ENCODE results near the gene SAA1. TPM values are rescaled to one million over a fixed set of nuclear protein-coding genes. Genes with fewer than 3 reads are reported as not detected.

The SAA1 gene
- not detected in 2 replicates for polyA plus RNA-seq

GRCh38 chr11:18265949-18266348 is at the start of gene SAA1:
TSS of gene SAA1 (plus strand) at chr11:18266264. CDS start at chr11:18266888, 624 bp downstream.

GRCh38 chr11:18236664-18237356 is 29.3 kb upstream of the SAA1 start, which contains the start of gene SAA4:
TSS of gene SAA4 (minus strand) at chr11:18236802. CDS start at chr11:18235926, 876 bp downstream.

GRCh38 chr11:18248561-18248960 is 17.5 kb upstream of the SAA1 start, which contains the start of gene SAA2:
TSS of gene SAA2 (minus strand) at chr11:18248668. CDS start at chr11:18248011, 657 bp downstream.

Other genes starting within 250 kb of the SAA1 start
- 0.50 TPM in 1 of 2 replicates, not detected in the other for gene TPH1, start 220.0 kb upstream of the SAA1 start, polyA plus RNA-seq
- gene SAAL1, start 160.2 kb upstream of the SAA1 start, polyA plus RNA-seq = 14.2 and 32.2 TPM in 2 replicates
- gene MRGPRX3, start 133.7 kb upstream of the SAA1 start, polyA plus RNA-seq = not detected in 2 replicates
- not detected in 2 replicates for gene MRGPRX4, start 93.4 kb upstream of the SAA1 start, polyA plus RNA-seq
- not detected in 2 replicates for gene SAA4, start 29.5 kb upstream of the SAA1 start, polyA plus RNA-seq
- gene SAA2, start 17.6 kb upstream of the SAA1 start, polyA plus RNA-seq = not detected in 2 replicates
- gene HPS5, start 55.9 kb downstream of the SAA1 start, polyA plus RNA-seq = 3.2 and 6.8 TPM in 2 replicates
- gene GTF2H1, start 56.3 kb downstream of the SAA1 start, polyA plus RNA-seq = 80.9 and 126 TPM in 2 replicates
- 174 and 360 TPM in 2 replicates for gene LDHA, start 128.3 kb downstream of the SAA1 start, polyA plus RNA-seq
- gene LDHC, start 146.1 kb downstream of the SAA1 start, polyA plus RNA-seq = 3.5 TPM in 1 of 2 replicates, not detected in the other
- gene LDHAL6A, start 189.6 kb downstream of the SAA1 start, polyA plus RNA-seq = 0.15 TPM in 1 of 2 replicates, not detected in the other